KMS-11 (cell line): ENCODE results near the gene CITED1.
"Not testable (repeated sequence)": the region's sequence is repeated elsewhere in the genome, so short reads cannot be mapped to it uniquely, and the experiment has no call there.

ENCODE experiments used
- H2AFZ ChIP-seq: fragments of 200-600 bp; sonication (generic); 2 replicates; pipeline ENCODE4 v1.6.1; 2016; ENCODE audit warnings: antibody characterized with exemption, mixed run types, low read depth
- H3K27ac ChIP-seq: fragments of 200-600 bp; sonication (generic); 2 replicates; pipeline ENCODE4 v1.6.1; 2016; ENCODE audit warnings: mild to moderate bottlenecking, mixed run types
- H3K27me3 ChIP-seq: fragments of 200-600 bp; sonication (generic); 2 replicates; pipeline ENCODE4 v1.6.1; 2017; ENCODE audit warnings: mild to moderate bottlenecking, low read depth, mixed run types, moderate library complexity; ENCODE audit not compliant: insufficient read depth
- H3K36me3 ChIP-seq: fragments of 200-600 bp; sonication (generic); 2 replicates; pipeline ENCODE4 v1.6.1; 2017; ENCODE audit warnings: mild to moderate bottlenecking, mixed run types; ENCODE audit not compliant: insufficient read depth
- H3K4me1 ChIP-seq: fragments of 200-600 bp; sonication (generic); 2 replicates; pipeline ENCODE4 v1.6.1; 2016; ENCODE audit warnings: mild to moderate bottlenecking, low read depth, mixed run types; ENCODE audit not compliant: poor library complexity, severe bottlenecking
- H3K4me2 ChIP-seq: fragments of 200-600 bp; sonication (generic); 2 replicates; pipeline ENCODE4 v1.7.0; 2016; ENCODE audit warnings: mild to moderate bottlenecking, mixed run types
- H3K4me3 ChIP-seq: fragments of 200-600 bp; sonication (generic); IDR thresholded peaks from 2 replicates; pipeline ENCODE4 v1.6.1; 2017; ENCODE audit warnings: low read depth, low read length, mixed read lengths; ENCODE audit not compliant: insufficient read depth
- H3K79me2 ChIP-seq: fragments of 200-600 bp; sonication (generic); 2 replicates; pipeline ENCODE4 v1.6.1; 2016; ENCODE audit warnings: low read depth, mixed run types; ENCODE audit not compliant: insufficient read depth
- H3K9ac ChIP-seq: fragments of 200-600 bp; sonication (generic); 2 replicates; pipeline ENCODE4 v1.6.1; 2016; ENCODE audit warnings: mild to moderate bottlenecking, mixed run types
- H4K20me1 ChIP-seq: fragments of 200-600 bp; sonication (generic); 2 replicates; pipeline ENCODE4 v1.6.1; 2016; ENCODE audit warnings: mild to moderate bottlenecking, mixed run types; ENCODE audit not compliant: insufficient read depth
- CTCF ChIP-seq: fragments of 200-600 bp; sonication (generic); conservative IDR thresholded peaks from 2 replicates; pipeline ENCODE4 v1.6.1; 2017; ENCODE audit warnings: low read depth, mild to moderate bottlenecking, antibody characterized with exemption, low read length, moderate library complexity, mixed read lengths

Gene CITED1

GRCh38 chrX:72340041-72340440, 34.3 kb upstream of the CITED1 start:
- Histone ChIP-seq H3K27ac (no peak overlapping the region), H3K9ac (no peak overlapping the region), H2AFZ (no peak overlapping the region), H3K79me2 (no peaks in the 10 kb centered on the region), H4K20me1 (no peaks in the 10 kb centered on the region), H3K4me3 (no peak overlapping the region), H3K4me2 (no peak overlapping the region), H3K36me3 (no peaks in the 10 kb centered on the region), H3K27me3 (no peaks in the 10 kb centered on the region), H3K4me1 (no peaks in the 10 kb centered on the region)
- no peak for TF ChIP-seq CTCF

GRCh38 chrX:72330131-72330530, 24.4 kb upstream of the CITED1 start:
- H4K20me1 ChIP-seq, result no peaks in the 10 kb centered on the region
- no peaks in the 10 kb centered on the region for H3K4me1 ChIP-seq
- H2AFZ ChIP-seq, result no peak overlapping the region
- no peak overlapping the region for H3K4me2 ChIP-seq
- H3K27me3 ChIP-seq, result no peaks in the 10 kb centered on the region
- no peak overlapping the region for H3K9ac ChIP-seq
- no peak for TF ChIP-seq CTCF
- no peaks in the 10 kb centered on the region for H3K36me3 ChIP-seq
- no peaks in the 10 kb centered on the region for H3K79me2 ChIP-seq
- no peak overlapping the region for H3K27ac ChIP-seq
- H3K4me3 ChIP-seq, result no peak overlapping the region

- Histone ChIP-seq H3K4me3 (no peak overlapping the region), H3K36me3 (no peaks in the 10 kb centered on the region), H3K27me3 (no peaks in the 10 kb centered on the region), H3K4me1 (no peaks in the 10 kb centered on the region), H3K4me2 (no peak overlapping the region), H3K79me2 (no peaks in the 10 kb centered on the region), H3K9ac (no peak overlapping the region), H3K27ac (no peak overlapping the region), H4K20me1 (no peaks in the 10 kb centered on the region), H2AFZ (no peak overlapping the region)
- no peak for TF ChIP-seq CTCF
Observed at GRCh38 chrX:72326605-72327300, 21.0 kb upstream of the CITED1 start.

- H3K4me3 ChIP-seq, H2AFZ ChIP-seq, H3K4me1 ChIP-seq, H3K36me3 ChIP-seq, H3K79me2 ChIP-seq, H3K4me2 ChIP-seq, H3K27ac ChIP-seq, H4K20me1 ChIP-seq, H3K27me3 ChIP-seq, H3K9ac ChIP-seq: not testable (repeated sequence)
Observed at GRCh38 chrX:72319651-72320050, 13.9 kb upstream of the CITED1 start.

GRCh38 chrX:72317139-72317538, 11.4 kb upstream of the CITED1 start:
- Histone ChIP-seq H3K4me3 (no peak overlapping the region), H3K4me1 (no peaks in the 10 kb centered on the region), H3K4me2 (no peak overlapping the region), H3K36me3 (no peaks in the 10 kb centered on the region), H3K27me3 (no peaks in the 10 kb centered on the region), H2AFZ (no peak overlapping the region), H3K9ac (no peak overlapping the region), H3K27ac (no peak overlapping the region), H3K79me2 (no peaks in the 10 kb centered on the region), H4K20me1 (no peaks in the 10 kb centered on the region)
- no peak for TF ChIP-seq CTCF
